Astrocyte of the spinal cord (primary cell): ENCODE data around the gene UBE2F.
"Not testable (repeated sequence)": the region's sequence is repeated elsewhere in the genome, so short reads cannot be mapped to it uniquely, and the experiment has no call there.

ENCODE experiments used
- DNase-seq: peaks from one replicate; pipeline ENCODE4 v3.0.0; 2011; ENCODE audit warnings: low read depth, low spot score
- H3K4me3 ChIP-seq: 2 replicates; pipeline ENCODE4 v1.5.1; 2011; ENCODE audit warnings: low read depth, mild to moderate bottlenecking, low read length, moderate library complexity
- in situ Hi-C: cut with HindIII; loops from 2 replicates; pipeline ENCODE4 v1.10.0; 2017; ENCODE audit warnings: low sequenced_read_pairs
- TF ChIP-seq, protein P1 (sequence below): IDR thresholded peaks from 2 replicates; pipeline ENCODE4 v1.5.1; 2012; ENCODE audit warnings: low read depth, mild to moderate bottlenecking, low read length, inconsistent platforms

UBE2F gene

DNA sequence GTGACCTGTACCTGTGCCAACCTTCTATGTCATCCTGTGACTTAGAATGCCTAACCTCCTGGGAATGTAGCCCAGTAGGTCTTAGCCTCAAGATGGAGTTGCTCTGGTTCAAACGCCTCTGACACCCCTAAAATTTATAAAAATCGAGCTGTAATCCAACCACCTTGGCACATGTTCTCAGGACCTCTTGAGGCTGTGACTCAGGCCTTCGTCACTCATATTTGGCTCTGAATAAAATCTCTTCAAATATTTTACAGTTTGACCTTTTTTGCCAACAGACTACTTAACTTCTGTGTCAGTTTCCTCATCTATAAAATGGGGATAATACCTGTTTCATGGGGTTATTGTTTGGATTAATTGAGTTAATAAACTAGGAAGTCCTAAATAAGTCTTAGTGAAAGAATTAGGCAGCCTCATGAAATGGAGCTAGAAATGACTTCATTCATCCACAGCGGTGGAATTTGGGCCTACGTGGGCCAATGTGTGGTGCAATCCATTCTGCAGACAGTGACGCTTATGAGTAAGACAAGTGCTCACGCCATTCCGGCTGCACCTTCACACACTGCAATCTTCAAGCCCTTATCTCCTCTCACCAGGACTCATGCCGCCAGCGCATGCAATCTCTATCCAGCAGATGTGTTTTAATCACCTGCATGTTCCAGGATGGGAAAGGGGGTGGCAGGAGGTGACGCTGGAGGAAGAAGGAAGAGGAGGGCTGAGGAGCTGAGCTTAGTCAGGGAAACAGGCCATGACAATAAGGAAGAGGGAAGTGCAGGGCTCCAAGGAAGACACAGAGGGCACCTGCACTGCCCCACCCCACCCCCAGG, 2.0 kb upstream of the UBE2F start:
- in situ Hi-C loops, result no loop called here
- TF ChIP-seq, protein P1, sequence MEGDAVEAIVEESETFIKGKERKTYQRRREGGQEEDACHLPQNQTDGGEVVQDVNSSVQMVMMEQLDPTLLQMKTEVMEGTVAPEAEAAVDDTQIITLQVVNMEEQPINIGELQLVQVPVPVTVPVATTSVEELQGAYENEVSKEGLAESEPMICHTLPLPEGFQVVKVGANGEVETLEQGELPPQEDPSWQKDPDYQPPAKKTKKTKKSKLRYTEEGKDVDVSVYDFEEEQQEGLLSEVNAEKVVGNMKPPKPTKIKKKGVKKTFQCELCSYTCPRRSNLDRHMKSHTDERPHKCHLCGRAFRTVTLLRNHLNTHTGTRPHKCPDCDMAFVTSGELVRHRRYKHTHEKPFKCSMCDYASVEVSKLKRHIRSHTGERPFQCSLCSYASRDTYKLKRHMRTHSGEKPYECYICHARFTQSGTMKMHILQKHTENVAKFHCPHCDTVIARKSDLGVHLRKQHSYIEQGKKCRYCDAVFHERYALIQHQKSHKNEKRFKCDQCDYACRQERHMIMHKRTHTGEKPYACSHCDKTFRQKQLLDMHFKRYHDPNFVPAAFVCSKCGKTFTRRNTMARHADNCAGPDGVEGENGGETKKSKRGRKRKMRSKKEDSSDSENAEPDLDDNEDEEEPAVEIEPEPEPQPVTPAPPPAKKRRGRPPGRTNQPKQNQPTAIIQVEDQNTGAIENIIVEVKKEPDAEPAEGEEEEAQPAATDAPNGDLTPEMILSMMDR, result no peak
- H3K4me3 ChIP-seq, result no peak overlapping the region
- DNase-seq, result no peak

DNA sequence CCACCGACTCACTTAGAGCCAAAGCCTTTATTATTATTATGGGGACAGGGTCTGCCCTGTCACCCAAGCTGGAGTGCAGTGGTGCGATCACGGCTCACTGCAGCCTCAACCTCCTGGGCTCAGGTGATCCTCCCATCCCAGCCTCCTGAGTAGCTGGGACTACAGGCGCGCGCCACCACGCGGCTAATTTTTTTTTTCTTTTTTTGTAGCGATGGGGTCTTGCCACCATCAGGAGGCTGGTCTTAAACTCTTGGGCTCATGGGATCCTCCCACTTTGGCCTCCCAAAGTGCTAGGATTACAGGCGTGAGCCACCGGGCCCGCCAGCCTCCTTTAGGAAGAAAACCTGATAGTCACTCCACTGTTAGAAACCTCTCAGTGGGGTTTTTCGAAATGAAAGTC, 970 bp upstream of the UBE2F start:
- peak overlapping the region; percentile 76 for H3K4me3 ChIP-seq
- DNase-seq, in situ Hi-C loops: not testable (repeated sequence)

DNA sequence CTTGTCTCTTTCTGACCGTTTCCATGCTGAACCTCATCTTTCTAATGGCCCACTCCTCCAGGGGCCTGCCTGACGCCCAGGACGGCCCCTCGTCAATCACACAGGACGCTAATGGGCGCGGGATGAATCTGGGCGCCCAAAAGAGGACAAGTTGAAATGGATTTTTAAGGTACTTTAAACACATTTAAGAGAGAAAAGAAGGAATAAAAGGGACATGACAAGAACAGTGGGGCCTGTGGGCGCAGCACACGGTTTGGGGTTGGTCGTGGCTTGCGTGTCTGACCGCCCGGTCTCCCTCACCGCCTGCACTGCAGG, 607 bp upstream of the UBE2F start:
- H3K4me3 ChIP-seq, result peak overlapping the region; percentile 76
- in situ Hi-C loops, result no loop called here
- DNase-seq, result no peak
- TF ChIP-seq, protein P1, result no peak

DNA sequence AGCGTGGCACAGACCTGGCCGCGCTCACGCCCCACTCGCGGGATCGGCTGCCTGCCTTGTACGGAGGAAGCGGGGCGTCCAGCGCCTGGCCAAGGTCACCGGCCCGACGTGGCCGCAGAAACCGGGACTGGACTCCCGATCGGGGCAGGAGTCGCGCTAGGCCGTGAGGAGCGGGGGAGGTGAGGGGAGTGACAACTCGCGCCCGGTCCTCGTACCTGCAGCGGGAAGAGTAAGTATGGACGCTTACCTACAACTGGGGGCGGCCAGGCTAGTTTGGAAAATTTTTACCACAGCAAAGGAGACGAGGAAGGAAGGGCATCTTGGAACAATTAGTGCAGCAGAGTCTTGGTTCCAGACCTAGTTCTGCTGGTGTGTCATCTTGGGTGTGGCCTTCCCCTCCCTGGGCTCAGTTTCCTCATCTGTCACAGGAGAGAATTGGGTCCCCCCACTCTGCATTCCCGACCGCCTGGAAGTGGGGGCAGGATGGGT, 693 bp downstream of the UBE2F start:
- TF ChIP-seq, protein P1, result no peak
- DNase-seq, result no peak
- H3K4me3 ChIP-seq, result peak overlapping the region; percentile 76
- in situ Hi-C loops, result no loop called here

DNA sequence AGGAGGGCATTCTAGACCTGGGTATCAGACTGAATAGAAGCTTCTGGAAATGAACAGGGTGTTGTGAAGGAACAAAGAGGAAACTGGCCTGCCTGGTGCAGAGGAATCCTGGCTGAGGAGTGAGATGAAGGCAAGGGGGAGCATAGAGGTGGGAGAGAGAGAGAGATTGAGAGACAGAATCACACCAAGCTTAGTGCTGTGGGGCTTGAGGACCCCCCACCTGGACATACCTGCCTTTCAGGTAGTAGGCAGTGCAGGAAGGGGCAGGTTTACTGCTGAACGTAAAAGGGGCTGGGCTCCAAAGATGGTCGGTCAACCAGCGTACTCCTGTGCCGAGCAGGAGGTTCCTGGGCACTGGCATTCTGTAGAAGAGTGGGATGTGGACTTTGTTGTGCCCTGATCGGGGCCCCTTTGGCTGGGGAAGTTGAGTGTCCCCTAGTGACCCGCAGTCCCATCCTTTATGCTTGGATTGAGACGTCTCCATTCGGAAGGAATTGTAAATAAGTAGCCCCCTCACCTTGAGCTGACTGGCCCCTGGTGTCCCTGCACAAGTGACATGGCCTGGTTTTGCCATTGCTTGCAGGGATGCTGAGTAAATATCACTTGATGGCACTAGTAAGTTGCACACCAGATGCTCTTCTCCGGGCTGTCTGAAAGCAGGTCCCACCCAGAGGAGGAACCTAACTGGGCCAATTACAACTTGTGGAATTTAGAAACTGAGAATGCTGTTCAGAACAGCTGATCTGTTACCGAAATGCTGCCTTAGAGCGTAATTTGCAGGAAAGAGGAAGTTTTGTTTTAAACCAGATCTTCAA, 1.4 kb downstream of the UBE2F start:
- peak; percentile 57 for DNase-seq

DNA sequence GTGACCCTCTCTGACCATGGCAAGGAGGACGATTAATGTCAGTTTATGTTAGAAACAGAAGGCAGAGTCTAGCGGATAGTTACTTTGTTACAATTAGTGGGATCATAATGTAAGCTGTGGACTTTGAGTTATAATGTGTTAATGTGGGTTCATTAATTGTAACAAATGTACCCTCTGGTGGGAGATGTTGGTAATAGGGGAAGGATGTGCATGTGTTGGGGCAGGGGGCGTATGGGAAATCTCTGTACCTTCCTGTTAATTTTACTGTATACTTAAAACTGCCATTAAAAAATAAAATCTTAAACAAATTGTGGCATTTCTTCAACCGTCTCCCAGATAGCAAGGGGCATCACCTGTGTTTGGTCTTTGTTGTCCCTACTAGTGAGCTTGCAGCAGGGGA, 4.8 kb downstream of the UBE2F start:
- TF ChIP-seq, protein P1, result no peak
- in situ Hi-C loops, result no loop called here
- DNase-seq, result no peak
- H3K4me3 ChIP-seq, result no peak overlapping the region

More for the DNA sequence above, 1.4 kb downstream of the UBE2F start:
- in situ Hi-C loops, result no loop called here
- peak overlapping the region; percentile 76 for H3K4me3 ChIP-seq
- TF ChIP-seq, protein P1, result no peak

DNA sequence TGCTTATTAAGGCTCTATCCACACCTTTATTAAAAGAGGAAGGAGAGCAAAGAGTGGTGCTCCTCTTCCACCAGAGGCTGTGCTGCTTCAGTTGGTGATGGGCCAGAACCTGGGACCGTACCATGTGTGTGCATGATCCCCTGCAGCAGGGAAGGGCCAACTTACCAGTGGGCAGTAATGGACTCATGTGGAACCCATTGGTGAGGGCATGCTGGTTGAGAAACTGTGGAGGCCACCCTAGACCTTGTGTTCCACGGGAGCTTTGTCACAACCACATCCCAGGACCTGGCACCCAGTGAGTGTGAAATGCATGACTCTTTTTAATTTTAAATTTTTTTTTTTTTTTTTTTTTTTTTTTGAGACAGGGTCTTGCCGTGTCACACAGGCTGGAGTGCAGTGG, 5.4 kb downstream of the UBE2F start:
- no peak overlapping the region for H3K4me3 ChIP-seq
- TF ChIP-seq, protein P1, result no peak
- DNase-seq, result no peak
- in situ Hi-C loops, result no loop called here
